Fibroblast of skin of abdomen (primary cell): Measurements from ENCODE around the gene MPZL1.

Experiments used
- DNase-seq: peaks from one replicate; pipeline ENCODE4 v3.0.0-alpha.2; 2013

The MPZL1 gene

DNA sequence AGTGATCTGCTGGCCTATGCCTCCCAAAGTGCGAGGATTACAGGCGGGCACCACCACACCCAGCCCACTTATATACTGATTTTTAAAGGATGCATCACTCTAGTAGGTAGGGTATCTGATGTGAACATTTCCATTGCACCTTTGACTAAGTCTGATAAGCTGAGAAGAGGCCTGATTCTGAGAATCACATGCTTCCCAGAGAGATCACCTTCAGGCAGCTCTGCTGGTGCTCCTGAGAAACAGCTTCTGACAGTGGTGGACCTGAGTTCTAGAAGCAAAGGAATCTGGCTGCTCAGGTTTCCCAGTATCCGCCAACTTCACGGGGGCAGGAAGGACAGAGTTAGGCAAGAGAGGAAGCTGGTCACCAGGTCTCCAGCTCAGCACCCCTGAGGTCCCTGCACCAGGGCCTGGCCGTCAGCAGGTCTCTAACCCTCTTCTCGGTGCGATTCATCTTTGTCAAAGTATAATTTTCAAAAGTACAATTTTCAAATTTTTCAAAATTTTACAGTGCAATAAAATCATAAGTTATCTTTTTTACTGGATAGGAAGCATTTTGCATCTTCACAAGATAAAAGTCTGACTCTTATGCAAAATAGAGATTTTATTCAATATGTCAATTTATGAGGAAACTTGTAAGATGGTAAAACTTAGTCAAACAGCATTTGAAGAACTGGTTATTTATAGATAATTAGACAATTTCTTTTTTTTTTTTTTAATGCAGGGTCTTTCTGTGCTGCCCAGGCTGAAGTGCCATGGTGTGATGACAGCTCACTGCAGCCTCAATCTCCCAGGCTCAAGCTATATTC lies 25.8 kb upstream of the MPZL1 start:
- DNase-seq, result no peak

DNA sequence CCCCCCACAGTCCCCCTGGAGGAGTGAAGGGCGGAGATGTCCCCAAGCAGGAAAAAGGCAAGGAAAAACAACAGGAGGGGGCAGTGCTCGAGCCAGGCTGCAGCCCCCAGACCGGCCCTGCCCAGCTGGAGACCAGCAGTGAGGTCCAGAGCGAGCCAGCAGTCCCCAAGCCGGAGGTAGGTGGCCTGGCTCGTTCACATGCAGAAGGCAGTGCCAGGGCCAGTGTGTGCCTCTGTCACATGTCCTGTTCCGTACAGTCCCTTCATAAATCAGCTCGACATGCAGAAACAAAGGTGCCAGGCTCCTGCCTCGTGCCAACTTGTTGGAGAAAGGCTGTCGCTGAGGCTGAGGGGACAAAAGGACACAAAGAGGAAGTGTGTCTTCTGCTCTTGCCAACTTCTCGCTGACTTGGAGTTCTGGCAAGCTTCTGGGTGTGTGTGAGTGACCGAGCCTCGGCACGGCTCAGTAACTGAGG lies 24.1 kb upstream of the MPZL1 start:
- no peak for DNase-seq

DNA sequence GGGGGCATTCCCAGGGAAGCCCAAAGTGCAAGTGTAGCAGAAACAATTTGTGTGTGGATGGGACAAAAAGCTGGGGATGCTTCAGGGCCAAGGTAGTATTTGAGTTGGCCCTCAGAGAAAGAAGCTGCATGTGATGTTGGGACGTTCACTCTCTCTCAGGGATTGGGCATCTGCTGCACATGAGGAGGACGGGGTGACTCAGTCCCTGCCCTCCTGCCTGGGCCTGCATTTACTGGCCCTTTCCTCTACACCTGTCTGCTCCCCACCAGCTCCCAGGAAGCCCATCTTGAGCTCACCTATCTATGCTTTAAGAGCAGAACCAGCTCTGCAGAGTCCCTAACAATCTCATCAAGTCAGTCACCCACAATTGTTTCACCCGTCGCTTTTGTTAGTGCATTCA lies 23.5 kb upstream of the MPZL1 start:
- no peak for DNase-seq

DNA sequence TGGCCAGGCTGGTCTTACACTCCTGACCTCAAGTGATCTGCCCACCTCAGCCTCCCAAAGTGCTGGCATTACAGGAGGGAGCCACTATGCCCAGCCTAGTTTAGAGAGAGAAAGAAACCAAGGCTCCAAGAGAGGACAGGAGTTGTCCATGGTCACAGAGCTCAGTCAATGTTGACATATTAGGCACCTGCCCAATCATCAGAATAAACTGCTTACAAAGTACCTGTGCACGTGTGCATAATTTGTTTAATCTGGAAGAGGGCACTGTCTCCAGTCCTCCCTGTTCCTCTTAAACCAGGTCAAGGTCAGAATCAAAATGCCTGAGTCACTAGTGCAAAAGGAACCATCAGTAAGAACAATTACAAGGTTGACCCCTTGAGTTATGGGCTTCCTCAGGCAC lies 20.3 kb upstream of the MPZL1 start:
- no peak for DNase-seq

DNA sequence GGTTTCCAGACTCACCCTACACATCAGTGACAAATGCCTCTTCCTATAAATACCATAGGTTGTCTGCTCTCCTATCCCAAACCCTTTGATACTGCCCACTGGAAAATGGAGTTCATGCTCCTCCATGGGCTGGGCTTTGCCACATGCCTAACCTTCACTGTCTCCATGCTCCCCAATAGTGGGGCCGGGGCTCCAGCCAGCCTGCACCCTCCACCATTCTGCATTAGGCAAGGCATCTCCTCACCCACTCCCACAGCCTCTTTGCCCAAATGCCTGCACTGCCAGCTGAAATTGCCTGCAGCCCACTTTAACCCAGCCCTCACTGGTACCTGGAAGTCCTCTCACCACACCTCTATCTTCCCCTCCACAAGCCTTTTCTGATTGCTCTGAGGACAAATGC lies 18.2 kb upstream of the MPZL1 start:
- no peak for DNase-seq

DNA sequence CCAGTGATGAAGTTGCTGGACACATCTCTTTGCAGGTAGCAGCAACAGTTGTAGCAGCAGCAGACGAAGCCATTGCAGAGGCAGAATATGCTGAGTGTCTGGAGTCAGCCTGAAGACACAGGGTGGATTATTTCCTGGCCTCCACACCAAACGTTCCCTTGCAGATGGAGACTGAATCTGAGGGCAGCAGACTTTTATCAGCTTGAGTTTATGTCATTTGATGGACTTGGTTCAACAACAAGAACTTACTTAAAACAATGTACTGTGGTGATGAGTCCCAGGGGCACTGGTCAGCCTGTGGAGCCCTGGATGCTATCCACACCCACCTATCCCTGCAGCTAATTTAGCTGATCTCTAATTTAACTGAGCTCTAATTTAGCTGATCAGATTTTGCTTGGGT lies 17.1 kb upstream of the MPZL1 start:
- DNase-seq, result no peak

DNA sequence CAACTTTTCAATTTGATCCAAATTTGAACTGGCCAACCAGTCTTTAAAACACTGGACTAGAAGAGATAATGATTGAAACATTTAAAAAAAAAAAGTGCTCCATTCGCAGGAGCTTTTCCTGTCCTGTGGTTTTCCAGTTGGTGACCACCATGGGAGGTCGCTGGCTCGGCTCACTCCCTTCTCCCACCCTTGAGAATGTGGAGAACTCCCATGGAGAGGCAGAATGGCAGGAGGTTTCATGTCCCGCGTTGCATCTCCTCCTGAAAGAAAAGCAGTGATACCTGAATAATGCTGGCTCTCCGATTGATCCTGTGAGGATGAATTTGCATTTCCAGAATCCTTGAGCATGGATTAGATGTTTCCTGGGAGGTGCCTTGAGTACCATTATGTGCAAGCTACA lies 16.5 kb upstream of the MPZL1 start:
- DNase-seq, result no peak

DNA sequence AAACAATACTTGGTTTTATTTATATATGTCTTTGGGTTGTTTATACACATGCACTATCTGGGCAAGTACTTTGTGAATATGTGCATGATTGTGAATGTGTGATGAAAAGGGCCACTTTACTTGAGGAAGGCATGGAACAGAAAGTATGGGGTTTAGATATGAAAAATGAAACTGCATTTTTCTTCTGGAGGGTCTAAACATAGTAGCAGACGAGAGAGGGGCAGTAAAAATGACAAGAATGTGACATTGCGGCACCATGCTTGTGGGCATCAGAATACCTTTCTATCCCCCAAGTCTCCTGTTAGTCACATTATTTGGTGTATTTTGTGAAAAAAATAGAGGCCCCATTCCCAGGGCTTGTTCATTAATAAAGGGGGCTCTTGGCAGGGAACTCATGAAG lies 15.4 kb upstream of the MPZL1 start:
- no peak for DNase-seq

DNA sequence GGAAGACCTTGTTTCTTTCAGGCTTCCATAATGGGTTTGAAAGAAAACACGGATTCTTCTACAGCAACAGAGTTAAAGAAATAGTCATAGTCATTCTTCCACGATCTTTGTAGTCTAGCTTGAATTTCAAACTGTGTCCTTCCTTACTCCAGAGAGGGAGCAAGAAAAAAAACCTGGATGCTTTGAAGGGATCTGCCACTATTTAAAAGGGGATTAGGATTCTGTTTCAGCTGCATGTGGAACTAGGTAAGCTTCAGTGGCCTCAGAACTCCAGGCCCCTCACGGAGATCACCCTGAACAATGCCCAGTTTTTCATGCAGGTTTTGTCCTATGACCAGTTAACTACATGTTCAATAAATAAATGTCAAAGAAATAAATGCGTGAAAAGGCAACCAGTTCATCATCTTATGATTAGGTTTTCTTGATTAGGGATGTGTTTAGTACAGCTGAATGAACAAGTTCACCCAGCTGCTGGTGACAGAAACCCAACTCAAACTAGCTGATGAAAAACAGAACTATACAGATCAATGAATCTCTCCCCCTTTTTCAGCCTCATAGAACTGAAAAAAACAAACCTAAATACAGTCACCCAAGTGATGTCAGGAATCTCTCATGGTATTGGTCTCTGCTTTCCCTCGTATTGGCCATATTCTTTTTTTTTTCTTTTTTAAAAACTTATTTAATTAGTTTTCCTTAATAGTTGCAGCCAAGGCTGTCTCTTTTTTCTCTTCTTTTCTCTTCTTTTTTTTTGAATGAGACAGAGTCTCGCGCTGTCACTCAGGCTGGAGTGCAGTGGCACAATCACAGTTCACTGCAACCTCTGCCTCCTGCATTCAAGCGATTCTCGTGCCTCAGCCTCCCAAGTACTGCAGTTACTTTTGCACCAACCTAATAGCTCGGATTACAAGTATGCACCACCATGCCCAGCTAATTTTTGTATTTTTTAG lies 14.6 kb upstream of the MPZL1 start:
- no peak for DNase-seq

DNA sequence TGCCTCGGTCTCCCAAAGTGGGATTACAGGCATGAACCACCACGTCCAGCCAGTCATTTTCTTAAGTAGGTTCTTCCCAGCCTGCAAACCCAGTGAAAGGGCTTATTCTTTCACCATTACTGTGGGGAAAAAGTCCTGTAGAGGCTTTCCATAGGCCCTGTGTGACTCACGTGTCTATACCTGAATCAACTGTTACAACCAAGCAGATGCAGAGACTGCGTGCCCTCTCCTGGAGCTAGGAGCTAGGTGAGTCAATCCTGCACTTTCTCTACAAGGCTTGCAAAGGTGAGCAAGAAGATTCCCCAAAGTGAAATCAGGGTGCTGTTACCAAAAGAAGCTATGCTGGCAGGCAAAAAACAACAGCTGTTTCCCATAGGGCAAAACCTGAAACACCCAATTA lies 13.8 kb upstream of the MPZL1 start:
- no peak for DNase-seq

DNA sequence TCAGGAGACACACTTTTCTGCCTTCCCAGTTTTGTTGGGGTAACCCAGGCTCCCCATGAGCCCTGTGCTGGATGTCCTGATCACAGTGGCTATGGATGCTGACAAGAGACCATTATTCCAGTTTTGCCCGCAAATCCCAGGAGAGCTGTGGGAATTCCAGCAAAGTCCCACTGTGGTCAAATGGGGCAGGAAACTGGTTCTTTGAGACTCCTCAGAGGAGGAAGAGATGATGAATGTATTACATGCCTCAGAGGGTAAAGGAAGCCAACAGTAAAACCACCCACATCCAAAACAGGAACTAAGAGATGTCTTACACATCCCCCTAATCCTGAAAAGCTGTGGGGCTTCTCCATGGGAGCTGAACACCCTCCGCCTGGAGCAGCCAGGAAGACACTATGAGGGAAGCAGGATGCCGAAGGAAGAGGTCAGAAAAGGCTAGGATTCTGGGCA lies 12.8 kb upstream of the MPZL1 start:
- DNase-seq, result no peak

DNA sequence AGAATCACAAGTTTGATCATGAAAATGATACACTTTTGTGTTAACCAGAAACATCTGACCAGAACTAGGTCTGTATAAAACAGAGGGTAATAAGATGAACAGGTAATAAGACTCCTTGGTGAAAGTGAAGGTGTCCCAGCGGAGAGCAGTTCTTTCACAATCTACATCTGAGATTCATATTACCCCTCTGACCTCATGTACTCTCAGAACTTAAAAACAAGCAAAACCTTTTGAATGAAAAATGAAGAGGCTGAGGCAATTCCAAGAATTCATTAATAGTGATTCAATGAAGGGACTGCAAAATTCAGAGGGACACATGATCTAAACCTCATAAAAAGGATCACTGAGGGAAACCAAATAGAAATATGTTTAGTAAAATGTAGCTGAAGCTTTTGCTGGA lies 10.9 kb upstream of the MPZL1 start:
- no peak for DNase-seq

DNA sequence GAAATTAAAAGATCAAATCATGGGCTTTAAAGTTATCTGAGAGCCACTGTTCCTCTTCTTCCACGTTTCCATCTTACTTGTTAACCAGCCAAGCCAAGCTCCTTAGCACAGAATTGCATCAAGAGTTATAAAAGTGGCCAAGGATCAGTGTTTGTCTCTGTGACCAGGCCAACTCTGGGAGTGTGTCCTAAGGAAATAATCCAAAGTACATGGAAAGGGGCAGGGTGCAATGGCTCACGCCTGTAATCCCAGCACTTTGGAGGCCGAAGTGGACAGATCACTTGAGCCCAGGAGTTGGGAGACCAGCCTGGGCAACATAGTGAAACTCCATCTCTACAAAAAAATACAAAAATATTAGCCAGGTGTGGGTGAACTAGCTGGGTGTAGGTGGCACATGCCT lies 10.0 kb upstream of the MPZL1 start:
- DNase-seq, result no peak

DNA sequence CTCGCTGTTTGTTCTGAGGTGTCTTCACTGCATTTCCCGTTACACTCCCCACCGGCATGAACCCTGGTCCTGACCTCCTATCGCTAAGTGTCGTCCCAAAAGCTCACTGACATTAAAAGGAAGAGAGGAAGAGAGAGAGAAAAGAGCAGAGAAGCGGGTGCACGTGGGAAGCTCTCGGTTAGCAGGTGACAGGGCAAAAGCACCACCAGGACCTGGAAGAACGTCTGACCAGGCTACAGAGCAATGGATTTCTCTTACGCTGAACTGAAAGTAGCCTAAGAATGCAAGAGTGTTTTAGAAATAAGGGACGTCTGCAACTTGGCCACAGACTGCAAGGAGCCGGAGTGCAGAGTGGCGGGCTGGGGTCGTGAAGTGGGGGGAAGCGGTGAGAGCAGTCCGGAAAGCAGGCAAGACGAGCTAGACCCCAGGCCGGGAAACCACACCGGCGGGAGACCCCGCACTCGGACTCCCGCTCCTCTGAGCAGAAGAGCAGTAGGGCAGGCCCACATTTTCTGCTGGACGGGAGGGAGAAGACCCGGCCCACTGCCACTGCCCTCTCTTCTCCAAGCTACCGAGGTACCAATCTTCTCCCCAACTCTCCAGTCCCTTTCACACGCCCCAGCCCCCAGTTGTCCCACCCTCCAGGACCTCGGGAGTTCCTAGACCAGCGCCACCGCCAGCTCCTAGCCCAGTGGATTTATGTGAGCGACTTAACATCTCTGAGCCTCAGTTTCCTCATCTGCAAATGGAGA lies 8.3 kb upstream of the MPZL1 start:
- no peak for DNase-seq

DNA sequence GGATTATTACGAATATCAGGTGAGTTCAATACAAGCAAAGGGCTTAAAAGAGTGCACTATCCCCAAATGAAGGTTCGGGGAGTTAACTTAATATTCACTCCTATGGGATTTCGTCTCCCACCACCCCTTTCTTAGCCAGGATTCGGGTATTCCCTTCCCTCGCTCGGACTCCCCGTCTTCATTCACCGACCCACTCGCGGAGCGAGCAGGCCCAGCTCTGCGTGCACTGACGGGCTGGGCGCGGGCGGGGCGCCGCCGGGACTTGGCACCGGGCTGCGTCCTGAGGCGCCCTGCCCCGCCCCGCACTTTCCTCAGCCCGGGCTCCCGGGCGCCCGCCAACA lies 7.7 kb upstream of the MPZL1 start:
- no peak for DNase-seq

DNA sequence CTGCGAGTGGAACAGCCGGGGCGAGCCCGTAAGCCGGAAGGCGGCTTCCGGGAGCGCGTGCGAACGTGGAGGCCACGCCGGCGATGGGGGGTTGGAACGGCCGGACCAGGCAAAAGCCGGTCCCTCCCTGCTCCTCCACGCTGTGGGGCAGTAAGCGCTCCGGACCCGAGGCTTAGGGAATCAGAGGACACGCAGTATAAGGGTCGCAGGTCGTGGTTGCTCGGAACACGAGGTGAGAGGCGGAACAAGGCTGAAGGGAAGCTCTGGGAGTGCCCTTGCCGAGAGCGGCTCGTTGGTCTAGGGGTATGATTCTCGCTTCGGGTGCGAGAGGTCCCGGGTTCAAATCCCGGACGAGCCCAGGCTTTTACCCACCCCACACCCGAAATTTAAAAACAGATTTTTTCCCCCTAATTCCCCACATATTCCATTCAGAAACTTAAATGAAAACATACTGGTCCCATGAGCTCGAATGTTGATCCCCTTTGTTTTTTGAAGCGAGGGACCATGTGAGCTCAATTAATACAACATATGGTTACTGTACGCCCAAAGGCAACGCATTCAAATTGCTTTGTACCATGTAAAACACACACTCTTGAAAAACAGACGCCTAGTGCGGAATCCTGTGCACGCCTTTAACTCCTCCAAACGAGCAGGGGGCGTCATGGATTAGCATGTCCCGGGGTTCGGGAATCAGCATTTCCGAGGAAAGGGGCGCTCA lies 7.2 kb upstream of the MPZL1 start:
- DNase-seq, result peak; percentile 84

DNA sequence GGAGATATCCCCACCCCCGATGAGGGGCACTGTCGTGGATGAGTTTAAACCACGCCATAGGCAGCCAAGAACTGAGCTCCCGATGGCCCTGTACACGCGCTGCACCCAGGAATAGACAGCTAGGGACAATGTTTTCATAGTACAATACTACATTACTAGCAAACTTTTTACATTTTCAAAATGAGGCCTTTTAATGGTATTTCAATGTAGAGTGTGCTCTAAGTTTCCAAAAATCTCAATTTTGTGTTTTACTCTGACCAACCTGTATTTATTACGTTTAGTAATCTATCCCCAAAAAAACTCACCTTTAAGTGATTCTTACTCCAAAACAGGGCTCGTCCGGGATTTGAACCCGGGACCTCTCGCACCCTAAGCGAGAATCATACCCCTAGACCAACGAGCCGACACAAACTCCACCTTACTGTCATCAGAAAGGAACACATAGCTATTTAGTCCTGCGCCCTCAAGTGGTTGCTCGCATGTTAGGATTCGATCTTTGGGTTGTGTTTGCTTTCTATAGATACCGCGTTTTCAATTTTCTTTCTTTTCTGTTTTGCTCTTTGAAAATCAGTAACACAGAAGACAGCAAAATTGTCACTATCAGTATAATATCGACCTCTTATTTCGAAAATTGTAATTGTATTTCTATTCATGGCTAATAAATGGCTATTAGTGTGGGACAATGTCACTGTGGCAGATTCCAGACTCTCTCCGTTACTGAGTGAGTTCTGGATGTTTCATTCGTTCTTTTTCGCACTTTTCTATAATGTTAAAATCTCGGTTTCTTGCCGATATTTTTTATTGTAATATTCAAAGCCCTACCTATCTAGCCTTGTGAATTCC lies 6.4 kb upstream of the MPZL1 start:
- peak; percentile 84 for DNase-seq

DNA sequence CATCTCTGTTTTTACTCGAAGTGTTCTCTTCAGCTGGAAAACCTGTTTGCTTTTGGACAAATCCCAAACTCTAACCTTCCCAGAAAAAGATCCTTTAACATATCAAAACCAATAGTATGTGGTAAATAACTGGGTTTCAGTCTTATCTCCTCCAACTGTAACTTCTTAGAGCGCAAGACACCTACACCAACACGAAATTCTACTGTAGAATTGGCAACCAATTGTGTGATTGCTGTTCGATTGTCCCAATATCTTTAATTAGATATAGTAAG lies 5.8 kb upstream of the MPZL1 start:
- DNase-seq, result no peak

DNA sequence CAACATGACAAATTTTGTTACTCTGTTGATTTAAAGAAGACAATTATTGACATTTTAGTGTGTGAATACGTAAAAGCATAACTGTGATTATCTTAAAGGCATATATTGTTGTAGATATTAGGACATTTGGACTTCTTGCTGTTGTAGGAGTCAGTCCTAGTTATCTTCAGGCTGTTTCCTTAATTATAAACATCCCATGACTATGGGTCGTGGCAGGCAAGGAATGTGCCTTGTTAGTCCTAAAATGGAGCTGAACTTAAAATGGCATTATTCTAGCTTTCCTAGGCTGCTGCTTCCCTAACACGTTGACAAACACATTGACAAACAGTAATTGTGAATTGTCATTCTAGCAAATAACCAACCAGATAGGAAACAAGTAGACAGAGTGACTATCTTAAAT lies 4.4 kb upstream of the MPZL1 start:
- peak; percentile 29 for DNase-seq

DNA sequence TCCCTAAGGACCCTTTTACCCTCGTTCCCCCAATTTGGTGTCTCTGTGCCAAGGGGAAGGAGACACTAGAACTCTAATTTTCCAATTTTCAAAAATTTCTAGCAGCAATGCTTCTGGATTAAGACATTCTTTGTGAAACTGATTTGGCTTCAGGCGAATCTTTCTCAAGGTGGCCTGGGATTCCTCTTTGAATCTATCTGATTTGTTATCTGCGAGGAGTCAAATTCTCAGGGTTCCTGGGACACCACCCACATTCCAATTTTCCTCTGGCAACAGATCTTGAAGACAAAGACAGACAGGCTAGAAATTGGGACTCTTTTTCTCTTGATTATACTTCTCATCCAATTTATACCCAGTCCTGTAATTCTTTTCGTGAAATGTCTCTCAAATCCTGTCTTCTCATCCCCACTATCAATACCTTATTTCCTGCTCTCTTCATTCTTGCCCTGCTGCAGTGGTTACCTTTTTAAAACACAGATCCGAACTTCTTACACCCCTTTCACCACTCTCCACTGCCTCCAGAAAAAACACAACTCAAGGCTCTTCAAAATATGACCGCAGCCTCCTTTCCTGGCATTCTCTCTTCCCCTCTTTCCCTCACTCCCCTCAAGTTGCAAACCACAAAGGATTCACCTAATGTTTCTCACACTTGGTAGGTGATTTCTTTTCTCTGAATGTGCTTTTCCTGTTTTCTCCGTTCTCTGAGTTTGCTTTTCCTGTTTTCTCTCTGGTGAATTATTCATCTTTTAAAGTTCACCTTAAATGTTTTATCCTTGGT lies 2.7 kb upstream of the MPZL1 start:
- DNase-seq, result no peak
